Suppressor macrophage (primary cell): ENCODE data around the gene ELAPOR2.
"Not testable (repeated sequence)": the region's sequence is repeated elsewhere in the genome, so short reads cannot be mapped to it uniquely, and the experiment has no call there.

Source experiments
- DNase-seq, 4 experiments: peaks; one replicate each; pipeline ENCODE4 v3.0.0-alpha.2; 2020 to 2022
- total RNA-seq, 17 experiments: gene quantifications; one replicate each; lab custom pipeline; 2026; ENCODE audit warnings: mixed read lengths in 6 of 17, inconsistent platforms in 3 of 17; lab: John Stamatoyannopoulos, UW

Gene ELAPOR2
- total RNA-seq = 0.25 to 5.8 (median 1.2) reads per million in 17 experiments

- DNase-seq = peak; percentile 31 to 70 (median 49)
Observed at GRCh38 chr7:87059525-87060287, at the start of gene ELAPOR2. Gene ELAPOR2, minus strand, starts transcription at chr7:87059654. Its CDS starts 141 bp downstream, at chr7:87059513.

- DNase-seq = no peak
Observed at GRCh38 chr7:87107949-87108776, 48.7 kb upstream of the ELAPOR2 start.

- no peak for DNase-seq
Observed at GRCh38 chr7:87106974-87107612, 47.6 kb upstream of the ELAPOR2 start.

- DNase-seq = no peak
Observed at GRCh38 chr7:87105401-87105800, 45.9 kb upstream of the ELAPOR2 start.

GRCh38 chr7:87100326-87100725, 40.9 kb upstream of the ELAPOR2 start:
- no peak for DNase-seq

GRCh38 chr7:87097375-87097774, 37.9 kb upstream of the ELAPOR2 start:
- DNase-seq = not testable (repeated sequence)

GRCh38 chr7:87094322-87094721, 34.9 kb upstream of the ELAPOR2 start:
- no peak for DNase-seq

GRCh38 chr7:87092568-87093091, 33.2 kb upstream of the ELAPOR2 start:
- no peak for DNase-seq

- DNase-seq = no peak
Observed at GRCh38 chr7:87091487-87092066, 32.1 kb upstream of the ELAPOR2 start.

GRCh38 chr7:87083865-87084519, 24.5 kb upstream of the ELAPOR2 start:
- no peak for DNase-seq

- no peak for DNase-seq
Observed at GRCh38 chr7:87082675-87083074, 23.2 kb upstream of the ELAPOR2 start.

- no peak for DNase-seq
Observed at GRCh38 chr7:87075671-87076404, 16.4 kb upstream of the ELAPOR2 start.

GRCh38 chr7:87067788-87068187, 8.3 kb upstream of the ELAPOR2 start:
- DNase-seq = no peak

- no peak for DNase-seq
Observed at GRCh38 chr7:87060288-87060537, 759 bp upstream of the ELAPOR2 start.

- DNase-seq = peak in 3 of 4 experiments; percentile 5 to 10 (median 6)
Observed at GRCh38 chr7:87058744-87059524, 520 bp downstream of the ELAPOR2 start.

- no peak for DNase-seq
Observed at GRCh38 chr7:87057210-87057609, 2.2 kb downstream of the ELAPOR2 start.

GRCh38 chr7:87056346-87056745, 3.1 kb downstream of the ELAPOR2 start:
- no peak for DNase-seq

- no peak for DNase-seq
Observed at GRCh38 chr7:87048839-87049238, 10.6 kb downstream of the ELAPOR2 start.

GRCh38 chr7:87046456-87046855, 13.0 kb downstream of the ELAPOR2 start:
- DNase-seq = no peak

GRCh38 chr7:87044713-87045112, 14.7 kb downstream of the ELAPOR2 start:
- not testable (repeated sequence) for DNase-seq

GRCh38 chr7:87041586-87041985, 17.9 kb downstream of the ELAPOR2 start:
- not testable (repeated sequence) for DNase-seq
